Lung microvascular endothelial cell (primary cell): ENCODE measurements around the gene PON1. TPM values are rescaled to one million over a fixed set of nuclear protein-coding genes. Genes with fewer than 3 reads are reported as not detected.

Source experiments
- DNase-seq, 2 donors: peaks; one replicate each; pipeline versions ENCODE4 v3.0.0 to v3.0.0-alpha.2; 2010; ENCODE audit warnings: low read depth in 2 of 2
- total RNA-seq: library from RNA; depleted of rRNA; stranded (reverse); fragments of >200 nt; gene quantifications from 2 replicates; pipeline ENCODE4 v1.2.1, GENCODE V29; 2014

Gene PON1
- total RNA-seq: not detected in 2 replicates

DNA sequence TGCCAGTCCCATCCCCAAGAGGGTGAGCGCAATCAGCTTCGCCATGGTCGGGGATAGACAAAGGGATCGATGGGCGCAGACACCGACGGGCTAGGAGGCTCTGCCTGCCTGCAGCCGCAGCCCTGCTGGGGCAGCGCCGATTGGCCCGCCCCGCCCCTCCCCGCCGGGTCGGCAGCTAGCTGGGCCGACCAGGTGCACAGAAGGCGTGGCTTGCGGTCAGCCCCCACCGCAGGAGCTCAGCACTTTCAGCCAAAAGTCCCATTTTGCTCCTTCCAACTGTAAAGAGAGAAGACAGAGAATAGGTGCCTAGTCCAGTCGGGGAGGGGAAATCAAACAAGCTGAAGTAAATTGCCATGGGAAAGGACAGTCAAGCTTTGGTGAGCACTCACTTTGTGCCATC lies at the start of gene PON1:
Gene PON1, minus strand, starts transcription at position 102 of the 400 bp plus-strand sequence. Its CDS starts 57 bp downstream, at position 45.
- DNase-seq: no peak

DNA sequence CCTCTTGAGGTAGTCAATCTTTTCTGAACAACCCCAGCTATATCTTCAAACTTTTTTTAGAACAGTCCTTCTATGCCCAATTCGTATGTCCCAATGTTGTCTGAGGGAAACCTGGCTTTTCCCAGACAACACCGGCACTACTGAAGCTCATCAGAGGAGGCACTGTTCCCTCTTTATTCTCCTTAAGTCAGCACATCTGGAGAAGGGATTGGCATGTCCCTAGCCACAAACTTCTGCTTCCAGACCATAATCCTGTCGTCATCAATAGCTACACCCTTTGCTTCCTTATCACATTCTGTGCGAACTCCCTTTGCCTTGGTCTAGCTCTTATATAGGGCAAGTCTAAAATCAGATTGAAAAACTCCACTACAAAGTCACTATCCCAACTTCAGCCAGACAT lies 49.0 kb upstream of the PON1 start:
- no peak for DNase-seq

DNA sequence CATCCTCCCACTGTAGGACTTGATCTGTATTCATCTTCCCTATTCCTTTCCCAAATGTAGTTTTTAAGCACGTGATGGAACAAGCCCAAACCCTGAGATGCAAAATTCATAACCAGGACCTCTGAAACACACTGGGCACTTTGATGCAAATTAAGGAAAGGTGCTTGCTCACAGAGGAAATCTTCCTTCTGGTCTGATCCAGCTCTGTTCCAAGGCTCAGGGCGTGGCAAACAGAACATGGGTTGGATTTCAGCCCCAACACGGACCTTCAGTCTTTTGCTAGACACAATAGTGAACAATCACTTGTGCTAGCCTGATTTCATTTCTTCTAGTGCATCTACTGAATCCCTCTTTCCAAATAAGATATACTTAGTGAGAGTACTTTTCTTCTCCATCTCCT lies 43.9 kb upstream of the PON1 start:
- no peak for DNase-seq

DNA sequence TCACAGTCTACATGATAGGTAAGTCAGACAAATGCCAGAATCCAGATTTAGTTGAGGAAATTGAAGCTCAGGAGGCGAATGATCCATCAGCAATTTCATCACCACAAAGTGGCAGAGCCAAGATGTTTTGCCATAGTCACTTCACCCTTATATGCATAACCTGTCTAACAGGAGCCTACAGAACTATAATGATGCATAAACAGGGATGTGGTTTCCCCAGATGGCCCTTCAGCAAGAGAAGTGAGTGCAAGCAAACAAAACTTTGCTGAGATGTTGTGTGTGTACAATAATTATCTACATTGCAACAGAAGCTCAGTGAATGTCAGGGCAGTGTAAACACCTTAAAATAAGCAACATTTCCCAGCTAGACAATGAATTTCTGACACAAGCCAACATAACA lies 43.3 kb upstream of the PON1 start:
- no peak for DNase-seq

DNA sequence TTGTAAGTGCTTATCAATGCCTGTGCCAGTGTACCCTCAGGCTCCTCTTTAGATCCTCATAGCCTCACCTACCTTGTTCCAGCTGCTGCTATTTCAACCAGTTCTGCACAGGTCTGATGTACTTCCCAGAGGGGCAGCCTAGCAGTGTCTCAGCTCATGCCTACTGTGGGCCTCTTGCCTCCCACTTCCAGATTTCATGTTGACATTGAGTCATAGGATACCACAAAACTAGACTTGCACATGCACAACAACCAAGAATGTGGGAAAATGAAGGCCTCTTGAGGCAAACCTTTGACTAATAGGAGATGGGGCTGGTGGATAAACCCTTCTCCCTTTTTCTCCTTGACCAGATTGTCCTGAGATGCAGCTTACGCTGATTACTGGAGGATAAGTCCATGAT lies 40.8 kb upstream of the PON1 start:
- no peak for DNase-seq

DNA sequence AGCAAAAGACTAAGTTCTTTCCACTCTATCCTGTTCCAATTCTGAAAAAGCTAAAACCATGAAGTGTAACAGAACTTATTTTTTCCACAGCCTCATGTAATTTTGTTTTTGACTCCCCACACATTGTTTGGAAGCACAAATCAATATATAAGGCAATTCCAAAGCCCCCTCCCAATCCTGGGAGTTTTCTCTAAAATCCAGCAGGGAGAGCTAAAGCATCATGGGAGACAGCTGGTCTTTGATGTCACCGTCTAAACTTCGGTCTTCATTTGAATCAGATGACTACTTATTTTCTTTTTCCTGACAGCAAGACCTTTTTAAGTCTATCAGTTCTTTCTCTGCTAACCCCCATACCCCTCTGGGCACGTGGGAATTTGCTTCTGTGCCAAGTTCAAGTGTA lies 33.3 kb upstream of the PON1 start:
- DNase-seq: peak in 1 of 2 donors; percentile 41

DNA sequence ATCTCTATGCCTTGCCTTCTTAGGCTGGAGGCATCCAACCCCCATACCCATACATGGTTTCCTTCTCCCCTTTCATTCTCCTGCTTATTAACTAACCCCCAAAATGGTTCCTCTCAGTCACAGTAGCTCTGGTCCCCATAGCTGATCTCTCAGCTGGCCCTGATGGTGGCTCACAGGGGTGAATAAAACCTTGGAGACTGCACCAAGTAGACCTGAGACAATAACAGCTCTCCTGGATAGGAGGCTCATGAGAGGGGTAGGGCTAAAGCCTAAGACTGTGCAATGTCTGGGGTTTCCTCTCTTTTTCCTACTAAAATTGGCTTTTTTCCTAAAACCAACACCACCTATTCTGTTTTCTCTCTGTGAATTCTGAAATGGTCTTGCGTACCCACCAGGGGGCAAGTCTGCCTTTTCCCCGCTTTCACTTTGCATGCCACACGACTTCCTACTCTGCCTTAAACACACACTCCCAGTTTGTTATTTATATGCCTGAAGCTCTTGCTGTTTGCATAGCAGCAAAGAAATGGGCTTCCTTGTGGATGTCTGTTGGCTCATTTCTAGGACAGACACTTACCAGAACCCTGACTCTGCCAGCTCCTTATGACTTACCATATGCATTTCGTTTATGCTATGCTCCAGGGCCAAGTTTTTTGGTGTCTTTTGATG lies 18.4 kb upstream of the PON1 start:
- peak in 1 of 2 donors; percentile 15 for DNase-seq

DNA sequence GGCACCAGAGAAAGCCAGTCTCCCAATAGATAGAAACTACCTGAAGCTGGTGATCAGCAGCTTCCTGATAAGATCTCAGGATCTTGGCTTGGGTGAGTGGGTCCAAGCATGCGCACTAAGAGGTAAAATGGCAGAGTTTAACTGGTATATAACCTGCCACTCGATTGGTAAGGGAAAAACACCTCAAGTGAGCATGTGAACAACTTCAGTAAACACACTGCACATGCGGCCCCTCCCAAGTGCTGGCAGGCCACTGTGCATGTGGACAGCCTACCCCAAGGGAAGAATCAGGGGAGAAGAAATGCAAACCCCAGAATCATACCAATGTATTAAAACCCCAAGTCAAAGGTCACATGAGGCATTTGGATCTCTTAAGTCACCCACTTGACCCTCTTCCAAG lies 17.7 kb upstream of the PON1 start:
- no peak for DNase-seq

DNA sequence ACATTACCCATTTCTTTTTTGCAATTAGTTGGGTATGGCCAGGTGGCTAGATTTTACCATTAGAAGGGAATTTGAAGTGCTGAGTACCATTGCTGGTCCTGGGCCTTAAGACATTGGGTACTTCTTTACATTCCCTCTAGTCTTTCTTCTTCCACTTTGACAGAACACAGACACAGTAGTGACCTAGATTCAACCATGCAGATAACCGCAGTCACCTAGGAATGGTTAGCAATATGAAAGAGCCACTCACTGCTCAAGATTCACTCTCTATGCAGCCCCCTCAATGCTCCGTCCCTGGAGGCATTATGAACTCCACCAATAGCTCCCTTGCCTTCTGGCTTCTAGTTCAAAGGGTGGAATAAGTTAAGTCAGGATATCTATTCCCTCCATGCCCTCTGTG lies 16.2 kb upstream of the PON1 start:
- DNase-seq: no peak

DNA sequence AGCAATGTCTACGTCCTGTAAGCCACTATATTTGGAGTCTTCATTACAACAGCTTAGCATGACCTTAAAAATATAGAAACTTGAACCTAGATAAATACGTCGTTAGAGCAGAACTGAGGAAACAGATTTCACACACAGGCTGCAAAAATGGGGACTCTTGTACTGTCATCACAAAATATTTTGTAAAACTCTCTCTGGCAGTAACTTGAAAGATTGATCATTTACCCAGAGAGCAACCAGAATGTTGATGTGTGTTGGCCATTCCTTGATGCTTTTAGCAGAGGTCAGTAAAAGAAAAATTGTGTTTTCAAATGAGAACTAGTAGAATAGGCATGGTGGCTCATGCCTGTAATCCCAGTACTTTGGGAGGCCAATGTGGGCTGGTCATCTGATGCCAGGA lies 14.5 kb upstream of the PON1 start:
- no peak for DNase-seq

DNA sequence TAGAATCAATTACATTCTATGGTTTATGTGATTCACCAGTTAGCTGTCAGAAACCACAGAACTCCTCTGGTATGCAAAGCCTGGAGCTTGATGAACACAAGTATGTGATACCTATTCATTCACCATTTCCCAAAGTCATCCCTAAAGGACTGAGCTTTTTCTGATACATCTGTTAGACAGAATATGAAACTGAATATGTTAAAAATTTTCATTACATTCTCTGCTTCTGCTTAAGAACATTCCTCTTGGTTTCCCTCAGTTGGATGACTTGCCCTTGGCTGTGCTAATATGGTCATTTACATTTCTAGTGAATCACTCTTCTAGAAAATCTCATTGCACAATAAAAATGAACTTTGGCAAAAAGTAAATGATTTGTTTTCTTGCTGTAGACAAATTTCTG lies 10.8 kb upstream of the PON1 start:
- DNase-seq: no peak

DNA sequence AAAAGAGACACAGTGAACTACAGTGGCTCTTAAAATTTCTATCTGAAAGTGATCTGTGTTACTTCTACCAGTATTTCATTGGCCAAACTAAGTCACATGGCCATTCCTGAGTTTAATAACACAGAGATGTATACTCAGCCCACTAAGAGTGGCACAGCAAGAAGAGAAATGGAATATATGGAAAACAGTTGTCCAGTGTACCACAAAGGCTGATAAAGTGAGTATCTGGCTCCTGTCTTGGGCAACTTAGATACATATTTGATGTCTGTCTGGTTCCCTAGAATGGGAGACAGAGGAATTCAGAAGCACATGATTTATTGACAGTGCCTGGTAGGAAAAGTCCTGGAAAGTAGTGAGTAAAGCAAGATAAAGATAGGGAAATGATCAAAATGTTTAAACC lies 10.1 kb upstream of the PON1 start:
- no peak for DNase-seq

DNA sequence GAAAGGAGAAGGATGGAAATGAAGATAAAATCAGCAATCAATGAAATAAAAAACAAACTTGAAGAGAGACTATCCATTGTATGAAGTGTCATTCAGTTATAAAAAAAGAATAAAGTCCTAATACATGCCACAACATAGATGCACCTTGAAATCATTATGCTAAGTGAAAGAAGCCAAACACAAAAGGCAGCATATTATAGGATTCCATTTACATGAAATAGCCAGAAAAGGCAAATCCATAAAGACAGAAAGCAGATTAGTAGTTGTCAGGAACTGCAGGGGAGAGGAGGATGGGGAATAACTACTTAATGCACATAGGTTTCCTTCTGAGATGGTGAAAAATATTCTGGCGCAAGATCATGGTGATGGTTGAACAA lies 6.6 kb upstream of the PON1 start:
- no peak for DNase-seq

DNA sequence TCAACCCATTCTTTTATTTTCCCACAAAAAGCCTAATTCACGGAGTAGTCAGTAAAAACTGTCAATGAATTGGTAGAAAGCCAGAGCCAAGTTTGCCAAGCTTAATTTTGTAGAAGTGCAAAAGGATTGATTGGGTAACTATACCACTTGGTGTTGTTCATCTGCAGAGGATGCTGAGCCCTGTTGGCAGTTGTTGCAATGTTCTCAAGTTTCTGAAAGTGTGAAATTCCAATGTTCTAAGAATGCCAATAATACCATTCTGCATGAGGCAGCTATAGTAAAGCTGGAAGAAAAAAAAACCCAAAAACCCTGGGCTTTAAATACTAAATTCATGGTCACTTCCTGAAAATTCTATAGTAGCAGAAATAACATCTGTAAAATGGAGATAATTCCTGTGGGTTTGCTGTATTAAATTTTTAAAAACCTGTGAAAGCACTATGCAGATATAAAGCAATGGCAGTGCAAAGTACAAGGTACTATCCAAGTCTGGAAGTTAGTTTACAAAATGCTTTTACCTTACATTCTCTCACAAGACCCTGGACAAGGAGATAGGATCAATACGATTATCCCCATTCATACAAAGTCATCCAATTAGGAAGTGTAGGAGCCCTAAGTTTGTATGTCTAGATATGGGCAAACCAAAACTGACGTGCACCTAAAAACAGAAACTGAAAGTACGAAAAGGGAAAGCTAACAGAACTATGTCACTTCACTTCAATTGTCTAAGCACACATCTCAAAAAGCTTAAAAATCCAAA lies 6.0 kb upstream of the PON1 start:
- peak; percentile 27 to 38 for DNase-seq

DNA sequence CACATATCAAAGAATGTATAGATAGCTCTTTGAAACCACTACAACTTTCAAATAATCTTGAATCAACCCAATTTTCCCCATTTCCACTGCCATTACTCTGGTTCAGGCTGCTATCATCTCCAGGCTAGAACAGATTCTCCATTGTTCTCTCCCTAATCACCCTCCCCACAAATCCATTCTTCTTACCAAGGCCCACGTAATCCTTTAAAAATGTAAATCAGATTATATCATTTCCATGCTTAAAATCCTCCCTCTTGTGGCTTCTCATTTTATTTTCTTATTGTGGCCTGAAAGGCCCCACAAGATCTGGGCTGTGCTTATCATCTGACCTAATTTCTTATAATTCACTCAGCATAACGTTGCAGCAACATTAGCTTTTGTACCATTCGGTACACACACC lies 3.0 kb upstream of the PON1 start:
- DNase-seq: no peak

DNA sequence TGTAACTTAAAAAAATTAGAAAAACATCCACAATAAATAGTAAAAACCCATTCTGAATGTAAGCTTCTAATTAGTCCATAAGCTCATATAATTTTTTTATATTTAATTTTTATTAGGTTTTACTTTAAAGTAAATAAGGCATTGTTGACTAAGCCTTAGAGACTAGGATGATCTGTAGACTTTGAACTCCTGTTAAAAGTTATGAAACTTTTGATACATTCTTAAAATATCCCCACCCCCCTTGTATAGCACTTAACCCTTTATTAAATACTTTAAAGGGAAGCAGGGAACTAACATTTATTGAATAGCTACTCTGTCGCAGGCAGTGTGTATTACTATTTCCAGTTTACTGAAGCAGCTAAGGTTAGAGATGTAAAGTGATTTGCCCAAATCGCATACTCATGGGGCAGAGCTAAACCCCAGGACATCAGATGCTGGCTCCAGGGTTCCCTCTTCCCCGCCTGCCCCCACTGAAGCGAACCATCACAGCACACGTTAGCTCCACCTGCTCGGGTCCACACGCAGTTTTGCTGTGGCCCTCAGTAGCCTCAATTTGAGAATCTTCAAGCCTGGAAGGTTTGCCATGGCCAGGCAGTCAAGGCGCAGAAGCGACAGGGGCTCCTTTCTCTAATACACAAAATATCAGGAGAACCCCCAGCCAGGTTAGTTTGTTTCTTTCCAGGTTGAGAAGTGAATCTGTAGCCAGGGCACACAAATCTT lies 762 bp downstream of the PON1 start:
- DNase-seq: no peak

DNA sequence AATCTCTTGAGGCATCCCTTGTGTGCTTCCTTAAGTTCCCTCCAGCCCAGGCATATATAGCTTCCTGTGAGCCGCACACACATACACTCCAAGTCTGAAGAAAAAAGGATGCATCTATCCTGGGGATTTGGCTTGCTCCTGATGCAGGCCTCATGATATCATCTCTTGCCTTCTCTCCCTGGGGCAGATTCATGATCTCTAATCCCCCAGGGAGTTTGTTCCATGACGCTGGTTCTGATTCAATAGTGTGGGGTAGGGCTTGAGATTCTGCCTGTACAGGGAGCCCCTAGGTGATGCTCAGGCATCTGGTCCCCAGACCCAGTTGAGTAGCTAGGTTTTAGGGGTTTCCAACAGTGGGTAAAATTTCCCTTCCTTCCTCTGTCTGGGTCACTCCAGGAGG lies 1.5 kb downstream of the PON1 start:
- no peak for DNase-seq

DNA sequence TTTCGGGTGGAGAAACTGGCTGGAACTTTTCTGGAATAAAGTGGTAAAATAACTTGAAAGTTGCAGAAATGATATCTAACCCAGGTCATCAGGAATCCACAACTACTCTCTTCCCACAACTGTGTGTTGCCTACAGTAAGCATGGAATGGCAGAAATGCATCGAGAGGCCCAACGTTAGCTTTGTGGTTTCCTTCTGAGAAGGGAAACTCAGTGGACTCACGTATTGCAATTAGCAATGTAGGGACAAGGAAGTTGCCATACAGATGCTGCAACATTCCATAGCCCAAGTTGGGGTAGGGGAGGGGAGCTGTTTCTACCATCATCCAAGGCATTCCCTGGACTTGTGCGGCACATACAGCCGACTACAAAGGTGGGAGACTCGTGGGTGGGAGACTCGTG lies 1.9 kb downstream of the PON1 start:
- no peak for DNase-seq

DNA sequence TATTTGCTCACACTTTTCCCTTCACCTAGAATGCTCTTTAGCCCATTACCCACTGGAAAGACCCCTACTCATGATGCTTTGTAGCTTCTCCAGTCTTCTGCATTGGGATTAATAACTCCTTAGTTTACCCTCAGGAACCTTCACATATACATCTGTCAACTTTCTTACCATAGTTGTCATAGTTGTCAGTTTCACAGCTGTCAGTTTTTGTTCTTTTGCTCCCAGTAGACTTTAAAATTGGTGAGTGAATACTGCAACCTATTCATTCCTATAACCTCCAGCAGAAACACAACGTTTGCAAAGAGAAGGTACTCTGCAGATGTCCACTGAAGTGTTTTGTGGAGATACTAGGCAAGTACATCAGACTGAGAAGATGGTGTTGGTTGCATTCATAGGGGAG lies 2.6 kb downstream of the PON1 start:
- DNase-seq: no peak

DNA sequence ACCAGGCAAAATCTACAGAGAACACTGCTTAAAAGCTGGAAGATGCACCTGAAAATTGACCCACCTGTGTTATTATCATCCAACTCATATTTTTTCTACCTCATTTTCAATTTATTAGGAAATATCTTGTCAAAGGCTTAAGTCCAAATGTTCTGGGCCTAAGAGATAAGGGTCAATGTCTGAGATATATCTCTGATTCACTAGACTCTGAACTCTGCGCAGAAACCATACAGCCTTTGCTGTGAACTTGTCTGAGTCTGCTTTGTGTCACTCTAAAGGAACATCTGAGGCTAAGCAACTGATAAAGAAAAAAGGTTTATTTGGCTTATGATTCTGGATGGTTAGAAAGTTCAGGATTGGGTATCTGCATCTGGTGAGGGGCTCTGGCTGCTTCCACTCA lies 3.7 kb downstream of the PON1 start:
- DNase-seq: no peak

DNA sequence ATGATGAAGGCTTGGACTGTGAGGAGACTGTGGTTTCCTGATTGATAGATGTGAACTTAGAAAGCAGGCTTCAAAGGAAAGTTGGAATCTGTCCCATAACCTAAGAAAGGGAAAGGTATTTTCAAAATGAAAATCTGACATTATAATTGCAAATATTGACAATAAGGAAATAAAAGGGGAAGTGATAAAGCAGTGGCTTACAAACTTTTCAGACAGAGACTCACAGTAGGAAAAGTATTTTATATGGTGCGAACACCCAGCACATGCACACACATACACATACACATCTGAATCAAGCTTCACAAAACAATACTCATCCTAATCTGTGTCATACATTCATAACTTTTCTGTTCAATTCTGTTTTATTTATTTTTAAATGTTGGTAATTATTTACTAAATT lies 4.8 kb downstream of the PON1 start:
- no peak for DNase-seq

DNA sequence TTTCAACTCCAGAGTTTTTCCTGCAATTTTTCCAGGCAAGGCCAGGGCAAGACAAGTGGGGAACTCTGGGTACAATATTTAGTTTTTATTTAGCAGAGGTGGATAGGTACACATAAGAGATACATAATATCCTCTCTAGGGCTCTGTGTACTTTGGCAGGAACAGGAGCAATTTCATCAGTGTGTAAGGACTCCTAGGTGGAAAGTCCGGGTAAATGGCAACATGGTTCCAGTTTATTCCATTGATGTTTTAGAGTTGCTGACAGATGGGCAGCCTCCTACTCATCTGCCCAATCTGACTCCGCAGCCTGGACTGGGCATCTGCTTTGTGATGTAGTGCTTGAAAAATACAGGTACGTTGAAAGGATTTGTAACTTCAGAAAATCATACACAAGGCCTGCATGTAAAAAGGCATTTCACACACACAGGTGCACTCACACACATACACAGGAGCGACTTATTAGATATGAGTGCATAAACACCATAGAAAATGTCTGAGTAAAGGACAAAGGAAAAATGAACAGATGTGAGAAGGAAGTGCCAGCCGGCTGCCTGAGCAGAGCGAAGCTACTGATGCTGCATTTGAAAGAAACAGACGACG lies 5.7 kb downstream of the PON1 start:
- no peak for DNase-seq
